ENCODE measurements around the gene SLC35F5.

DNA sequence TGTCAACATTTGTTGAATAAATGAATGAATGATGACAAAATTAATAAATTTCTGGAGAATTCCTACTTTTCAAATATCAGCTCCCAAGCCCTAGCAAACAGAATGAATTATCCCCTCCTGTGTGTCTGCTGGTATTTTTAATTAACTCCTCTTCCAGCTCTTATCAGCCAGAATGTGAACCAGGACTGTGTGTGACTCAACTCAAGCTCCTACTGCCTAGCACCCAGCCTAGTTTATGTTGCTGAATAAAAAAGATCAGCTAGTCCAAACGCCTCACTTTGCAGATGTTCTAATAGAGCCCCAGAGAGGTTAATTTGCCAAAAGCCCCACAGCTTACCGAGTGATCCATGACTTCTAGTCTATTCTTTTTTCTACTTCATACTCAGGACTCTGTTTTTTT lies 79.1 kb downstream of the SLC35F5 start:
- TF ChIP-seq POLR2A (IDR thresholded peaks at IDR 0.05; ENCODE audit: low read depth, low read length), result no peak
- TF ChIP-seq POLR2AphosphoS5 (IDR thresholded peaks at IDR 0.05; ENCODE audit: low read depth, low read length), result no peak
- TF ChIP-seq TAF1 (IDR thresholded peaks at IDR 0.05; ENCODE audit: borderline replicate concordance, low read depth, low read length), result no peak

Data from GM12892 (cell line).